Keratinocyte (primary cell): Measurements from ENCODE around the gene KBTBD4. TPM values are rescaled to one million over a fixed set of nuclear protein-coding genes. Genes with fewer than 3 reads are reported as not detected.
A peak's percentile ranks its signal among the peaks of the same experiment; 100 is the strongest.

Experiments
- DNase-seq: peaks from one replicate; pipeline ENCODE4 v3.0.0-alpha.2; 2011; ENCODE audit warnings: low read depth, missing footprints, low spot score
- FAIRE-seq: peaks from 2 replicates; lab custom pipeline; 2011; peaks lifted over from hg19 to GRCh38; lab: Jason Lieb, UNC
- H2AFZ ChIP-seq: 2 replicates; pipeline ENCODE4 v1.6.0; 2012; ENCODE audit warnings: low read length, control low read depth, inconsistent platforms; ENCODE audit not compliant: control insufficient read depth
- H3K27ac ChIP-seq: 2 replicates; pipeline ENCODE4 v1.5.1; 2011; ENCODE audit warnings: low read length; ENCODE audit not compliant: control insufficient read depth, insufficient read depth
- H3K27me3 ChIP-seq: 3 replicates; pipeline ENCODE4 v1.6.0; 2011; ENCODE audit warnings: low read length; ENCODE audit not compliant: control insufficient read depth, insufficient read depth; ENCODE audit errors: extremely low read depth
- H3K36me3 ChIP-seq, 2 experiments: 2 replicates in 1 of 2; 3 replicates in 1 of 2; pipeline ENCODE4 v1.5.1; 2011; ENCODE audit warnings: low read length in 2 of 2, mild to moderate bottlenecking in 1 of 2; ENCODE audit not compliant: control insufficient read depth in 2 of 2, insufficient read depth in 2 of 2; ENCODE audit errors: extremely low read depth in 1 of 2
- H3K4me1 ChIP-seq: 3 replicates; pipeline ENCODE4 v1.5.1; 2011; ENCODE audit warnings: low read length; ENCODE audit not compliant: control insufficient read depth, insufficient read depth; ENCODE audit errors: extremely low read depth
- H3K4me2 ChIP-seq: 3 replicates; pipeline ENCODE4 v1.6.0; 2011; ENCODE audit warnings: low read depth, low read length; ENCODE audit not compliant: control insufficient read depth, insufficient read depth; ENCODE audit errors: extremely low read depth
- H3K4me3 ChIP-seq, 3 experiments: fragments of 200-600 bp in 1 of 3; sonication (generic) in 1 of 3; 2 replicates in 2 of 3; 3 replicates in 1 of 3; pipeline ENCODE4 v1.5.1; 2011 to 2016; ENCODE audit warnings: low read length in 3 of 3, mild to moderate bottlenecking in 3 of 3, control low read depth in 2 of 3, inconsistent platforms in 1 of 3, low read depth in 1 of 3, mixed read lengths in 1 of 3, mixed run types in 1 of 3, moderate library complexity in 1 of 3; ENCODE audit not compliant: control insufficient read depth in 2 of 3, insufficient read depth in 2 of 3; ENCODE audit errors: extremely low read depth in 1 of 3
- H3K79me2 ChIP-seq: 2 replicates; pipeline ENCODE4 v1.6.0; 2012; ENCODE audit warnings: low read length; ENCODE audit not compliant: control insufficient read depth, insufficient read depth
- H3K9ac ChIP-seq: 3 replicates; pipeline ENCODE4 v1.6.0; 2011; ENCODE audit warnings: low read length; ENCODE audit not compliant: control insufficient read depth, insufficient read depth; ENCODE audit errors: extremely low read depth
- H3K9me1 ChIP-seq: 3 replicates; pipeline ENCODE4 v1.6.0; 2011; ENCODE audit warnings: low read length; ENCODE audit not compliant: control insufficient read depth, insufficient read depth; ENCODE audit errors: extremely low read depth
- H3K9me3 ChIP-seq: 2 replicates; pipeline ENCODE4 v1.5.1; 2012; ENCODE audit warnings: low read depth, low read length; ENCODE audit not compliant: control insufficient read depth
- H4K20me1 ChIP-seq: 3 replicates; pipeline ENCODE4 v1.6.0; 2011; ENCODE audit warnings: low read length; ENCODE audit not compliant: control insufficient read depth, insufficient read depth; ENCODE audit errors: extremely low read depth
- CTCF ChIP-seq, 3 experiments: IDR thresholded peaks in 1 of 3; conservative IDR thresholded peaks in 1 of 3; optimal IDR thresholded peaks in 1 of 3; 2 replicates in 2 of 3; 3 replicates in 1 of 3; pipeline versions ENCODE3 to v1.5.1; 2011; ENCODE audit warnings: low read length in 3 of 3, mild to moderate bottlenecking in 3 of 3, moderate library complexity in 2 of 3, control low read depth in 1 of 3, inconsistent platforms in 1 of 3; ENCODE audit not compliant: insufficient read depth in 2 of 3; ENCODE audit errors: extremely low read depth in 1 of 3
- EZH2 ChIP-seq: IDR thresholded peaks from one replicate; pipeline ENCODE4 v1.6.1; 2012; ENCODE audit warnings: inconsistent platforms, mild to moderate bottlenecking, low read length, moderate library complexity
- dilution Hi-C: fragments of 300-500 bp; cut with MboI; formaldehyde crosslinking; loops from one replicate; pipeline ENCODE4 v1.7.0; 2020; ENCODE audit warnings: low sequenced_read_pairs; ENCODE audit not compliant: extremely low pct_ligation_motif_present
- polyA plus RNA-seq, 5 experiments: library from polyadenylated mRNA; depleted of rRNA in 3 of 5; stranded (reverse) in 3 of 5; stranded (forward) in 1 of 5; unstranded in 1 of 5; fragments of >200 nt; gene quantifications; 1 replicate in 1 of 5; 2 replicates in 3 of 5; 3 replicates in 1 of 5; pipeline versions ENCODE4 v1.2.1 to v1.2.3, GENCODE V29; 2011 to 2012; ENCODE audit warnings: missing spikeins in 2 of 5, low read depth in 1 of 5, low replicate concordance in 1 of 5

The KBTBD4 gene
- polyA plus RNA-seq, 1 donor (not counting 4 experiments of a cell fraction or from before 2014, with no cell fraction given): 15.4 TPM

- Histone ChIP-seq H3K36me3 (peaks cover 16 to 19% of the 10 kb centered on the region in 2 experiments), H3K9ac (no peak overlapping the region), H4K20me1 (no peaks in the 10 kb centered on the region), H3K4me1 (no peaks in the 10 kb centered on the region), H3K79me2 (no peaks in the 10 kb centered on the region), H3K4me2 (no peak overlapping the region), H3K4me3 (no peak overlapping the region), H2AFZ (no peak overlapping the region), H3K9me1 (no peaks in the 10 kb centered on the region), H3K27me3 (no peaks in the 10 kb centered on the region), H3K27ac (no peak overlapping the region), H3K9me3 (no peaks in the 10 kb centered on the region)
- TF ChIP-seq EZH2 (no peak), CTCF (optimal IDR thresholded peaks at IDR 0.05 in 1 of 3, IDR thresholded peaks at IDR 0.05 in 1 of 3, conservative IDR thresholded peaks at IDR 0.05 in 1 of 3; ENCODE audit: extremely low read depth in 1 of 3, insufficient read depth in 2 of 3, low read length in 3 of 3) (no peak)
- DNase-seq (no peak), FAIRE-seq (no peak)
- dilution Hi-C loops: no loop called here
Measured at GRCh38 chr11:47617417-47617809, 38.6 kb upstream of the KBTBD4 start.

GRCh38 chr11:47616726-47617416 is 38.1 kb upstream of the KBTBD4 start:
- Histone ChIP-seq H3K4me1 (no peaks in the 10 kb centered on the region), H3K27ac (no peak overlapping the region), H3K9me3 (no peaks in the 10 kb centered on the region), H3K9me1 (no peaks in the 10 kb centered on the region), H4K20me1 (no peaks in the 10 kb centered on the region), H3K27me3 (no peaks in the 10 kb centered on the region), H3K9ac (no peak overlapping the region), H3K4me3 (no peak overlapping the region), H3K4me2 (no peak overlapping the region), H3K36me3 (peaks cover 14 to 16% of the 10 kb centered on the region in 2 experiments), H3K79me2 (no peaks in the 10 kb centered on the region), H2AFZ (no peak overlapping the region)
- no peak for TF ChIP-seq EZH2
- TF ChIP-seq CTCF (optimal IDR thresholded peaks at IDR 0.05 in 1 of 3, IDR thresholded peaks at IDR 0.05 in 1 of 3, conservative IDR thresholded peaks at IDR 0.05 in 1 of 3; ENCODE audit: extremely low read depth in 1 of 3, insufficient read depth in 2 of 3, low read length in 3 of 3): peak; percentile 60 to 70 (median 69)
- dilution Hi-C loops: no loop called here
- DNase-seq: no peak
- no peak for FAIRE-seq
